Epidermal melanocyte (primary cell): ENCODE measurements around the gene ZNF57.
A peak's percentile ranks its signal among the peaks of the same experiment; 100 is the strongest.
"Not testable (repeated sequence)": the region's sequence is repeated elsewhere in the genome, so short reads cannot be mapped to it uniquely, and the experiment has no call there.

Source experiments
- DNase-seq: peaks from one replicate; pipeline ENCODE4 v3.0.0; 2011; ENCODE audit warnings: low spot score; ENCODE audit not compliant: insufficient read length

Gene ZNF57

GRCh38 chr19:2952953-2953481 lies 52.3 kb downstream of the ZNF57 start:
- no peak for DNase-seq

DNA sequence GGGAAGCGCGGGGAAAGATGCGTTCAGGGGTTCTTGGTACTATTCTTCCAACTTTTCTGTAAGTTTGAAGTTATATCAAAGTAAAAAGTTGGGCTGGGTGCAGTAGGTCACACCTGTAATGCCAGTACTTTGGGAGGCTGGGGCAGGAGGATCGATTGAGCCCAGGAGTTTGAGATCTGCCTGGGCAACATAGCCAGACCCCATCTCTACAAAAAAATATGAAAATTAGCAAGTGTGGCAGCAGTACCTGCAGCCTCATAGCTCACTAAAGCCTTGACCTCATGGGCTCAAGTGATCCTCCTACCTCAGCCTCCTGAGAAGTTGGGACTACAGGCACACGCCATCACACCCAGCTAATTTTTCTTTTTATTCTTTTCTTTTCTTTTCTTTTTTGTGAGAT lies 56.4 kb downstream of the ZNF57 start:
- DNase-seq, result no peak

DNA sequence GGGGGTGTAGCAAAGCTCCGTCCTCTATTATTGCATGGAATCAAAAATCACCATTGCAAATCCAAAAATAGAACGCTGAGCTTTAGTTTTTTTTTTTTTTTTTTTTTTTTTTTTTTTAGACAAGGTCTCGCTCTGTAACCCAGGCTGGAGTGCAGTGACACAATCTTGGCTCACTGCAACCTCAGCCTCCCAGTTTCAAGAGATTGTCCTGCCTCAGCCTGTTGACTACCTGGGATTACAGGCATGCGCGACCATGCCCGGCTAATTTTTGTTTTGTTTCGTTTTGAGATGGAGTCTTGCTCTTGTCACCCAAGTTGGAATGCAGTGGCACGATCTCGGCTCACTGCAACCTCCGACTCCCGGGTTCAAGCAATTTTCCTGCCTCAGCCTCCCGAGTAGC lies 59.4 kb downstream of the ZNF57 start:
- DNase-seq, result no peak

- peak; percentile 87 for DNase-seq
Measured at GRCh38 chr19:2962018-2962670, 61.4 kb downstream of the ZNF57 start.

DNA sequence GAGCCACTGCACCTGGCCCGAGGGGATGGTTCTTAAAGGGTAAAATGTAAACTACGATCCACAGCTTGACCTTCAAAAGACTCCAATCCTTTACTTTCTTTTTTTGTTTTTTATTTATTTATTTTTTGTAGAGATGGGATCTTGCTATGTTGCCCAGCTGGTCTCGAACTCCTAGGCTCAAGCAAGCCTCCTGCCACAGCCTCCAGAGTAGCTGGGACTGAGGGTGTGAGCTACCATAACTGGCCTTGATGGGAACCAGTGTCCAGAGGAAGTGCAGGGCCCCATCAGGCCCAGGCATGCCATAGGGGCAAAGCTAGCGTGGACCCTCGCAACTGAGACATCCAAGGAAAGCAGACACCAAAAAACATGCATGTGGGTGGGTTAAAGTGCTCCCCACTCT lies 62.4 kb downstream of the ZNF57 start:
- no peak for DNase-seq

GRCh38 chr19:2963631-2964030 lies 62.9 kb downstream of the ZNF57 start:
- DNase-seq, result not testable (repeated sequence)

DNA sequence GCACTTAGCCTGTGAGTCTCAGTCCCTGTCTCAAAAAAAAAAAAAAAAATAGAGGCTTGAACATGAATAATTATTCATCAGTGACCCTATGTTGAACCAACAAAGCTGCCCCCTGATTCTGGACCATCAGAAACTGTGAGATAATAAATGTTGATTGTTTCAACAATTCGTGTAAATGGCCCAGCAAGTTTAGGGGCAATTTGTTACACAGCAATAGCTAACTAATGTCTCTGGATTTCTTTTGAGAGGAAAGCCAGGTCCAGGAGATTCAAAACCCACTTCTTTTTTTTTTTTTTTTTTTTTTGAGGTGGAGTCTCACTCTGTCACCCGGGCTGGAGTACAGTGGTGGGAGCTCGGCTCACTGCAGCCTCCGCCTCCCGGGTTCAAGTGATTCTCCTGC lies 64.1 kb downstream of the ZNF57 start:
- DNase-seq, result no peak

DNA sequence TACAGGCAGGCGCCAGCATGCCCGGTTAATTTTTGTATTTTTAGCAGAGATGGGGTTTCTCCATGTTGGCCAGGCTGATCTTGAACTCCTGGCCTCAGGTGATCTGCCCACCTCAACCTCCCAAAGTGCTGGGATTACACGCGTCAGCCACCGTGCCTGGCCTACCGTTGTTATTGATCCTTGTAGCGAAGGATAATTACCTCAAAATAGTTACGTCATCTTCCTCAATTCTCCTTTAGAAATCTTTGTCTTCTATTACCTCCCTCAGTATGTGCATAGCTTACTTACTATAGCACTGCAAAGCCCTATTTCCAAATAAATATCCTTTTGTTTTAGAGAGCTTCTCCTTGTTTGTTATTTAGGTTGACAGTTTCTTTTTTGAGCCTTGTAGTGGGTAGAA lies 67.2 kb downstream of the ZNF57 start:
- no peak for DNase-seq
